HG02852 (cell line): ENCODE results near the gene NUDC.
"Not testable (repeated sequence)": the region's sequence is repeated elsewhere in the genome, so short reads cannot be mapped to it uniquely, and the experiment has no call there.

Source experiments
- ATAC-seq: cut with Tn5 transposase; IDR thresholded peaks from one replicate; pipeline ENCODE4 v1.9.1; 2021; ENCODE audit warnings: mild to moderate bottlenecking, moderate library complexity; ENCODE audit not compliant: unreplicated experiment

Gene NUDC

GRCh38 chr1:26911399-26912146 is 10.0 kb upstream of the NUDC start:
- no peak for ATAC-seq

GRCh38 chr1:26912147-26912490 is 9.4 kb upstream of the NUDC start:
- no peak for ATAC-seq

GRCh38 chr1:26913389-26913753 is 8.2 kb upstream of the NUDC start:
- ATAC-seq = no peak

GRCh38 chr1:26913754-26914619 is 7.6 kb upstream of the NUDC start, which contains the start of gene NR0B2:
NR0B2 (minus strand) TSS chr1:26913975; CDS start chr1:26913940, 35 bp downstream.
- ATAC-seq = no peak

GRCh38 chr1:26915204-26915842 is 6.2 kb upstream of the NUDC start:
- no peak for ATAC-seq

- no peak for ATAC-seq
Measured at GRCh38 chr1:26921126-26921539, 410 bp upstream of the NUDC start.

GRCh38 chr1:26922431-26922729 is 837 bp downstream of the NUDC start:
- ATAC-seq = no peak

- ATAC-seq = no peak
Measured at GRCh38 chr1:26922901-26923300, 1.4 kb downstream of the NUDC start.

GRCh38 chr1:26923711-26924110 is 2.2 kb downstream of the NUDC start:
- no peak for ATAC-seq

- ATAC-seq = no peak
Measured at GRCh38 chr1:26932531-26932930, 11.0 kb downstream of the NUDC start.

GRCh38 chr1:26936823-26937222 is 15.3 kb downstream of the NUDC start:
- ATAC-seq = no peak

- no peak for ATAC-seq
Measured at GRCh38 chr1:26938004-26938658, 16.6 kb downstream of the NUDC start.

- ATAC-seq = no peak
Measured at GRCh38 chr1:26938659-26939025, 17.1 kb downstream of the NUDC start.

GRCh38 chr1:26941311-26941710 is 19.8 kb downstream of the NUDC start:
- no peak for ATAC-seq

- no peak for ATAC-seq
Measured at GRCh38 chr1:26942656-26943055, 21.1 kb downstream of the NUDC start.

- ATAC-seq = no peak
Measured at GRCh38 chr1:26945138-26945537, 23.6 kb downstream of the NUDC start.

GRCh38 chr1:26945728-26946127 is 24.2 kb downstream of the NUDC start:
- ATAC-seq = no peak

- no peak for ATAC-seq
Measured at GRCh38 chr1:26946270-26946669, 24.7 kb downstream of the NUDC start.

GRCh38 chr1:26948725-26949057 is 27.1 kb downstream of the NUDC start:
- ATAC-seq = not testable (repeated sequence)

GRCh38 chr1:26949266-26949925 is 27.9 kb downstream of the NUDC start:
- no peak for ATAC-seq

GRCh38 chr1:26949926-26950319 is 28.4 kb downstream of the NUDC start:
- no peak for ATAC-seq
